NCI-H2171 (cell line): Measurements from ENCODE around the gene ZNF83.

ENCODE experiments used
- DNase-seq: peaks from one replicate; lab custom pipeline; 2025; lab: John Stamatoyannopoulos, UW

ZNF83 gene

DNA sequence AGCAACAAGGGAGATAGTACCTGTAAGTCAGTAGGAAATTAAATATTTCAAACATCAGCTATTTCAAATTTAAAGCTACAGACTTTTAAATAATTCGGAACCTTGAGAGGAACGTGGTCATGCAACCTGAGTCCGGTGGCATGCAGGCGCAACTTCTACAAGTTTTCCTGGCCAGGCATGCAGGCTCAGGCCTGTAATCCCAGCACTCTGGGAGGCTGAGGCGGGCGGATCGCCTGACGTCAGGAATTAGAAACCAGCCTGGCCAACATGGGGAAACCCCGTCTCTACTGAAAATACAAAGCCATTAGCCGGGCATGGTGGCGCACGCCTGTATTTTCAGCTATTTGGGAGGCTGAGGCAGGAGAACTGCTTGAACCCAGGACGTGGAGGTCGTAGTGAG, 70.2 kb downstream of the ZNF83 start:
- DNase-seq, result no peak

GRCh38 chr19:52566588-52566987, 71.6 kb downstream of the ZNF83 start:
- no peak for DNase-seq

- no peak for DNase-seq
Measured at GRCh38 chr19:52566121-52566520, 72.0 kb downstream of the ZNF83 start.
